ENCODE measurements around the gene TDRKH.

The TDRKH gene

GRCh38 chr1:151825204-151825603 is 34.9 kb upstream of the TDRKH start:
- H3K36me3 ChIP-seq (ENCODE audit: control insufficient read depth in 5 of 5, insufficient read depth in 5 of 5, low read length in 5 of 5): no peaks in the 10 kb centered on the region
- H3K9ac ChIP-seq (ENCODE audit: low read length in 5 of 5): peak overlapping the region in 1 of 5 donors; percentile 22
- H3K9me3 ChIP-seq (ENCODE audit: control insufficient read depth in 5 of 5, low read length in 5 of 5): no peaks in the 10 kb centered on the region
- peak overlapping the region; percentile 41 for H3K27ac ChIP-seq (ENCODE audit: low read depth, low read length)
- peaks cover 0 to 3% (median 0%) of the 10 kb centered on the region in 5 donors for H3K27me3 ChIP-seq (ENCODE audit: control insufficient read depth in 5 of 5, insufficient read depth in 4 of 5, low read length in 5 of 5)
- H3K4me1 ChIP-seq (ENCODE audit: control insufficient read depth in 5 of 5, insufficient read depth in 5 of 5, low read length in 5 of 5): peaks cover 0 to 54% (median 31%) of the 10 kb centered on the region in 5 donors
- H3K4me3 ChIP-seq (ENCODE audit: low read depth in 1 of 5, low read length in 5 of 5): no peak overlapping the region

- Histone ChIP-seq H3K4me3 (ENCODE audit: low read depth in 1 of 5, low read length in 5 of 5) (no peak overlapping the region), H3K9me3 (ENCODE audit: control insufficient read depth in 5 of 5, low read length in 5 of 5) (no peaks in the 10 kb centered on the region), H3K27ac (ENCODE audit: low read depth, low read length) (no peak overlapping the region), H3K9ac (ENCODE audit: low read length in 5 of 5) (no peak overlapping the region), H3K27me3 (ENCODE audit: control insufficient read depth in 5 of 5, insufficient read depth in 4 of 5, low read length in 5 of 5) (peaks cover 0 to 3% (median 0%) of the 10 kb centered on the region in 5 donors), H3K36me3 (ENCODE audit: control insufficient read depth in 5 of 5, insufficient read depth in 5 of 5, low read length in 5 of 5) (no peaks in the 10 kb centered on the region), H3K4me1 (ENCODE audit: control insufficient read depth in 5 of 5, insufficient read depth in 5 of 5, low read length in 5 of 5) (peaks cover 0 to 42% (median 19%) of the 10 kb centered on the region in 5 donors)
These were observed 32.9 kb upstream of the TDRKH start for GRCh38 chr1:151823175-151823574.

GRCh38 chr1:151822404-151822803 is 32.1 kb upstream of the TDRKH start:
- Histone ChIP-seq H3K4me3 (ENCODE audit: low read depth in 1 of 5, low read length in 5 of 5) (no peak overlapping the region), H3K9me3 (ENCODE audit: control insufficient read depth in 5 of 5, low read length in 5 of 5) (no peaks in the 10 kb centered on the region), H3K4me1 (ENCODE audit: control insufficient read depth in 5 of 5, insufficient read depth in 5 of 5, low read length in 5 of 5) (peaks cover 0 to 38% (median 18%) of the 10 kb centered on the region in 5 donors), H3K27me3 (ENCODE audit: control insufficient read depth in 5 of 5, insufficient read depth in 4 of 5, low read length in 5 of 5) (peaks cover 0 to 3% (median 0%) of the 10 kb centered on the region in 5 donors), H3K36me3 (ENCODE audit: control insufficient read depth in 5 of 5, insufficient read depth in 5 of 5, low read length in 5 of 5) (no peaks in the 10 kb centered on the region), H3K9ac (ENCODE audit: low read length in 5 of 5) (no peak overlapping the region), H3K27ac (ENCODE audit: low read depth, low read length) (no peak overlapping the region)

- H3K9ac ChIP-seq (ENCODE audit: low read length in 5 of 5): no peak overlapping the region
- H3K9me3 ChIP-seq (ENCODE audit: control insufficient read depth in 5 of 5, low read length in 5 of 5): no peaks in the 10 kb centered on the region
- H3K4me1 ChIP-seq (ENCODE audit: control insufficient read depth in 5 of 5, insufficient read depth in 5 of 5, low read length in 5 of 5): peaks cover 0 to 33% (median 18%) of the 10 kb centered on the region in 5 donors
- H3K4me3 ChIP-seq (ENCODE audit: low read depth in 1 of 5, low read length in 5 of 5): no peak overlapping the region
- H3K27ac ChIP-seq (ENCODE audit: low read depth, low read length): no peak overlapping the region
- no peaks in the 10 kb centered on the region for H3K36me3 ChIP-seq (ENCODE audit: control insufficient read depth in 5 of 5, insufficient read depth in 5 of 5, low read length in 5 of 5)
- peaks cover 0 to 3% (median 0%) of the 10 kb centered on the region in 5 donors for H3K27me3 ChIP-seq (ENCODE audit: control insufficient read depth in 5 of 5, insufficient read depth in 4 of 5, low read length in 5 of 5)
These were observed 30.6 kb upstream of the TDRKH start for GRCh38 chr1:151820940-151821339.

- peaks cover 0 to 25% (median 13%) of the 10 kb centered on the region in 5 donors for H3K4me1 ChIP-seq (ENCODE audit: control insufficient read depth in 5 of 5, insufficient read depth in 5 of 5, low read length in 5 of 5)
- peaks cover 0 to 5% (median under 1%) of the 10 kb centered on the region in 5 donors for H3K27me3 ChIP-seq (ENCODE audit: control insufficient read depth in 5 of 5, insufficient read depth in 4 of 5, low read length in 5 of 5)
- no peak overlapping the region for H3K4me3 ChIP-seq (ENCODE audit: low read depth in 1 of 5, low read length in 5 of 5)
- no peaks in the 10 kb centered on the region for H3K9me3 ChIP-seq (ENCODE audit: control insufficient read depth in 5 of 5, low read length in 5 of 5)
- no peaks in the 10 kb centered on the region for H3K36me3 ChIP-seq (ENCODE audit: control insufficient read depth in 5 of 5, insufficient read depth in 5 of 5, low read length in 5 of 5)
- no peak overlapping the region for H3K27ac ChIP-seq (ENCODE audit: low read depth, low read length)
- H3K9ac ChIP-seq (ENCODE audit: low read length in 5 of 5): no peak overlapping the region
These were observed 29.8 kb upstream of the TDRKH start for GRCh38 chr1:151819976-151820623.

- H3K9ac ChIP-seq (ENCODE audit: low read length in 5 of 5): no peak overlapping the region
- peaks cover 0 to 5% (median 2%) of the 10 kb centered on the region in 5 donors for H3K27me3 ChIP-seq (ENCODE audit: control insufficient read depth in 5 of 5, insufficient read depth in 4 of 5, low read length in 5 of 5)
- no peaks in the 10 kb centered on the region for H3K9me3 ChIP-seq (ENCODE audit: control insufficient read depth in 5 of 5, low read length in 5 of 5)
- no peak overlapping the region for H3K27ac ChIP-seq (ENCODE audit: low read depth, low read length)
- H3K36me3 ChIP-seq (ENCODE audit: control insufficient read depth in 5 of 5, insufficient read depth in 5 of 5, low read length in 5 of 5): no peaks in the 10 kb centered on the region
- peaks cover 0 to 22% (median 13%) of the 10 kb centered on the region in 5 donors for H3K4me1 ChIP-seq (ENCODE audit: control insufficient read depth in 5 of 5, insufficient read depth in 5 of 5, low read length in 5 of 5)
- H3K4me3 ChIP-seq (ENCODE audit: low read depth in 1 of 5, low read length in 5 of 5): no peak overlapping the region
These were observed 29.0 kb upstream of the TDRKH start for GRCh38 chr1:151819227-151819835.

- peaks cover 0 to 22% (median 13%) of the 10 kb centered on the region in 5 donors for H3K4me1 ChIP-seq (ENCODE audit: control insufficient read depth in 5 of 5, insufficient read depth in 5 of 5, low read length in 5 of 5)
- H3K27ac ChIP-seq (ENCODE audit: low read depth, low read length): no peak overlapping the region
- no peak overlapping the region for H3K4me3 ChIP-seq (ENCODE audit: low read depth in 1 of 5, low read length in 5 of 5)
- H3K9ac ChIP-seq (ENCODE audit: low read length in 5 of 5): no peak overlapping the region
- H3K27me3 ChIP-seq (ENCODE audit: control insufficient read depth in 5 of 5, insufficient read depth in 4 of 5, low read length in 5 of 5): peaks cover 0 to 5% (median 2%) of the 10 kb centered on the region in 5 donors
- H3K36me3 ChIP-seq (ENCODE audit: control insufficient read depth in 5 of 5, insufficient read depth in 5 of 5, low read length in 5 of 5): no peaks in the 10 kb centered on the region
- no peaks in the 10 kb centered on the region for H3K9me3 ChIP-seq (ENCODE audit: control insufficient read depth in 5 of 5, low read length in 5 of 5)
These were observed 27.0 kb upstream of the TDRKH start for GRCh38 chr1:151817353-151817730.

- no peak overlapping the region for H3K4me3 ChIP-seq (ENCODE audit: low read depth in 1 of 5, low read length in 5 of 5)
- H3K27me3 ChIP-seq (ENCODE audit: control insufficient read depth in 5 of 5, insufficient read depth in 4 of 5, low read length in 5 of 5): peaks cover 0 to 5% (median 2%) of the 10 kb centered on the region in 5 donors
- H3K9ac ChIP-seq (ENCODE audit: low read length in 5 of 5): no peak overlapping the region
- peaks cover 0 to 22% (median 13%) of the 10 kb centered on the region in 5 donors for H3K4me1 ChIP-seq (ENCODE audit: control insufficient read depth in 5 of 5, insufficient read depth in 5 of 5, low read length in 5 of 5)
- no peaks in the 10 kb centered on the region for H3K9me3 ChIP-seq (ENCODE audit: control insufficient read depth in 5 of 5, low read length in 5 of 5)
- H3K36me3 ChIP-seq (ENCODE audit: control insufficient read depth in 5 of 5, insufficient read depth in 5 of 5, low read length in 5 of 5): no peaks in the 10 kb centered on the region
- no peak overlapping the region for H3K27ac ChIP-seq (ENCODE audit: low read depth, low read length)
These were observed 26.4 kb upstream of the TDRKH start for GRCh38 chr1:151816548-151817352.

- Histone ChIP-seq H3K4me3 (ENCODE audit: low read depth in 1 of 5, low read length in 5 of 5) (no peak overlapping the region), H3K9ac (ENCODE audit: low read length in 5 of 5) (no peak overlapping the region), H3K9me3 (ENCODE audit: control insufficient read depth in 5 of 5, low read length in 5 of 5) (no peaks in the 10 kb centered on the region), H3K27ac (ENCODE audit: low read depth, low read length) (no peak overlapping the region), H3K4me1 (ENCODE audit: control insufficient read depth in 5 of 5, insufficient read depth in 5 of 5, low read length in 5 of 5) (peaks cover 0 to 18% (median 10%) of the 10 kb centered on the region in 5 donors), H3K27me3 (ENCODE audit: control insufficient read depth in 5 of 5, insufficient read depth in 4 of 5, low read length in 5 of 5) (peaks cover 0 to 5% (median 2%) of the 10 kb centered on the region in 5 donors), H3K36me3 (ENCODE audit: control insufficient read depth in 5 of 5, insufficient read depth in 5 of 5, low read length in 5 of 5) (no peaks in the 10 kb centered on the region)
These were observed 25.5 kb upstream of the TDRKH start for GRCh38 chr1:151815716-151816327.
